AG04450 (cell line): ENCODE measurements around the gene LYG2. TPM values are rescaled to one million over a fixed set of nuclear protein-coding genes. Genes with fewer than 3 reads are reported as not detected.

ENCODE experiments used
- CTCF ChIA-PET: fragments of 300-600, 350-600 bp; formaldehyde crosslinking; extraction: SDS; loops from one replicate; lab custom pipeline; 2022; ENCODE audit warnings: antibody characterized with exemption, inconsistent platforms; lab: Charles Lee
- POLR2A ChIA-PET: fragments of 350-600 bp; formaldehyde crosslinking; extraction: SDS; loops from one replicate; lab custom pipeline; 2021; ENCODE audit warnings: antibody characterized with exemption, inconsistent platforms; lab: Yijun Ruan, JAX
- DNase-seq: peaks from one replicate; pipeline ENCODE4 v3.0.0-alpha.2; 2011; ENCODE audit warnings: low read depth, low spot score
- H3K27ac ChIP-seq: one replicate; pipeline ENCODE4 v1.5.1; 2012; ENCODE audit warnings: low read depth, low read length, control low read depth
- H3K27me3 ChIP-seq: one replicate; pipeline ENCODE4 v1.6.0; 2012; ENCODE audit warnings: low read length; ENCODE audit not compliant: control insufficient read depth, insufficient read depth
- H3K4me3 ChIP-seq: 2 replicates; pipeline ENCODE4 v1.5.1; 2011; ENCODE audit warnings: mild to moderate bottlenecking, low read depth, low read length, control low read depth
- H3K9me3 ChIP-seq: 2 replicates; pipeline ENCODE4 v1.5.1; 2012; ENCODE audit warnings: low read length; ENCODE audit not compliant: control insufficient read depth, insufficient read depth
- polyA plus RNA-seq: library from polyadenylated mRNA; depleted of rRNA; stranded (reverse); fragments of >200 nt; gene quantifications from 2 replicates; pipeline ENCODE4 v1.2.3, GENCODE V29; 2011
- TF ChIP-seq, protein P1 (sequence below): IDR thresholded peaks from 2 replicates; pipeline ENCODE4 v1.5.1; 2011; ENCODE audit warnings: low read depth, low read length, control low read depth, inconsistent platforms

Gene LYG2
- polyA plus RNA-seq, 1 experiment: not detected

DNA sequence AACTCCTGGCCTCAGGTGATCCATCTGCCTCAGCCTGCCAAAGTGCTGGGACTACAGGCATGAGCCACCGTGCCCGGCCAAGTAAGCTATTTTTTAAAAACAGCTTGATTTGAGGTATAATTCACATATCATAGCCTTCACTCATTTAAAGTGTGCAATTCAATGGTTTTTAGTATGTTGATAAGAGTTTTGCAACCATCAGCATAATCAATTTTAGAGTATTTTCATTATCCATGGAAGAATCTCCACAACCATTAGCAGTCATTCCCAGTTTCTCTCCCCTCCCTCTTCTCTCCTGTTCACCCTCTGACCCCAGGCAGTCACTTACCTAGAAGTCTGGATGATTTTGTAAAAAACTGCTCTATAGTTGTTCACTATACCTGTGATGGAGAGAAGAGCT lies 4.7 kb upstream of the LYG2 start:
- CTCF ChIA-PET: no interaction called here
- no peak overlapping the region for H3K27ac ChIP-seq
- no peak for DNase-seq
- H3K9me3 ChIP-seq: no peaks in the 10 kb centered on the region
- POLR2A ChIA-PET: no interaction called here
- H3K27me3 ChIP-seq: no peaks in the 10 kb centered on the region
- TF ChIP-seq, protein P1, sequence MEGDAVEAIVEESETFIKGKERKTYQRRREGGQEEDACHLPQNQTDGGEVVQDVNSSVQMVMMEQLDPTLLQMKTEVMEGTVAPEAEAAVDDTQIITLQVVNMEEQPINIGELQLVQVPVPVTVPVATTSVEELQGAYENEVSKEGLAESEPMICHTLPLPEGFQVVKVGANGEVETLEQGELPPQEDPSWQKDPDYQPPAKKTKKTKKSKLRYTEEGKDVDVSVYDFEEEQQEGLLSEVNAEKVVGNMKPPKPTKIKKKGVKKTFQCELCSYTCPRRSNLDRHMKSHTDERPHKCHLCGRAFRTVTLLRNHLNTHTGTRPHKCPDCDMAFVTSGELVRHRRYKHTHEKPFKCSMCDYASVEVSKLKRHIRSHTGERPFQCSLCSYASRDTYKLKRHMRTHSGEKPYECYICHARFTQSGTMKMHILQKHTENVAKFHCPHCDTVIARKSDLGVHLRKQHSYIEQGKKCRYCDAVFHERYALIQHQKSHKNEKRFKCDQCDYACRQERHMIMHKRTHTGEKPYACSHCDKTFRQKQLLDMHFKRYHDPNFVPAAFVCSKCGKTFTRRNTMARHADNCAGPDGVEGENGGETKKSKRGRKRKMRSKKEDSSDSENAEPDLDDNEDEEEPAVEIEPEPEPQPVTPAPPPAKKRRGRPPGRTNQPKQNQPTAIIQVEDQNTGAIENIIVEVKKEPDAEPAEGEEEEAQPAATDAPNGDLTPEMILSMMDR: no peak
- no peak overlapping the region for H3K4me3 ChIP-seq

DNA sequence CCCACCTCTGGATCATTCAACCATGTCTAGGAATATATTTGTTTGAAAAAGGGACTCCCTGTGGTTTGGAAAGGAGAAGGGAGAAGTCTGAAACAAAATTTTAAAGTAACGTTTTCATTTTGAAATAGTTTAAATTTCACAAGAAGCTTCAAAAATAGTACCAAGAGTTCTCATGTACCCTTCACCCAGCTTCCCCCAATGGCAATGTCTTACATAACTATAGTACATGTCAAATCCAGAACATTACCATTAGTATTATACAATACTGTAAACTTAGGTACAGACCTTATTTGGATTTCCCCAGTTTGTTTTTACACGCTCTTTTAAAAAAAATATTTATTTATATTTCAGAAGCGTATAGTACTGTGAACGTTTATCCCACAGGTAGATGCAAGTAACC lies 4.0 kb upstream of the LYG2 start:
- Histone ChIP-seq H3K4me3 (no peak overlapping the region), H3K27me3 (peaks cover 2% of the 10 kb centered on the region), H3K9me3 (no peaks in the 10 kb centered on the region), H3K27ac (no peak overlapping the region)
- TF ChIP-seq, protein P1: no peak
- ChIA-PET CTCF (no interaction called here), POLR2A (no interaction called here)
- DNase-seq: no peak

DNA sequence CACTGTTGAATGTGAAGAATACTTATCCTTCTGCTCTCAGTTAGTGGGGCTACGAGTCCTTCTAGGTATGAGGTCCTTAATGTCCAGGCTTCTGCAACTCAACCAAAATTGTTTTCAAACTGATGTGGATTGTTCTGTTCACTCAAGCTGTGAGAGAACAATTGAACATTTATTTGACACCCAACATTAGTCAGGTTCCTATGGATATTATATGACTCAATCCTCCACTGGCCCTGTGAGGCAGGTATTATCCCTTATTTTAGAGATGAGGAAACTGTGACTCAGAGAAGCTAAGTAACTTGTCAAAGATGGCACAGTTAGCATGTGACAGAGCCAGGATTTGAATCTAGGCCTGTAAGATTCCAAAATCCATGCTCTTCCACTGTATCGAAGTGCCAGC lies 1.2 kb upstream of the LYG2 start:
- CTCF ChIA-PET: no interaction called here
- no peak for DNase-seq
- no peak overlapping the region for H3K27ac ChIP-seq
- H3K4me3 ChIP-seq: no peak overlapping the region
- H3K9me3 ChIP-seq: no peaks in the 10 kb centered on the region
- TF ChIP-seq, protein P1: no peak
- POLR2A ChIA-PET: no interaction called here
- H3K27me3 ChIP-seq: peaks cover 2% of the 10 kb centered on the region

DNA sequence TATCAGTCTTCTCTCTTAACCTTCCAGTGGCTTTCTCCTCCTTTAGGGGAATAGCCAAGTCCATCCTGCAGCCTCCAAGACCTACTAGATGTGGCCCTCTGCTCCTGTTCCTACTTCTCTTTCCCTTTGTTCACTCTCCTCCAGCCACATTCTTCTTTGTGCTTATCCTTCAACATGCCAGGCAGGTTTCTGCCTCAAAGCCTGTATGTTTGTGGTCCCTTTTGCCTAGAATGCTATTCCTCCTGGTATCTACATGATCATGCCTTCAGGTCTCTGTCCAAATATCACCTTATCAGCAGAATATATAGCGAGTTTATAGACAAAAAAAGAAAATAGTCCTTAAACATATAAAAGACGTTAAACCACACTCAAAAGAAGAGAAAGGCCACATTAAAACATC lies 5.5 kb downstream of the LYG2 start:
- Histone ChIP-seq H3K4me3 (no peak overlapping the region), H3K9me3 (no peaks in the 10 kb centered on the region), H3K27me3 (peaks cover under 1% of the 10 kb centered on the region), H3K27ac (no peak overlapping the region)
- DNase-seq: no peak
- TF ChIP-seq, protein P1: no peak
- ChIA-PET POLR2A (interaction anchor here (0.7 kb wide), 1 partner anchor 752 kb away, joined by 3 read pairs; no protein-coding TSS in a partner anchor), CTCF (no interaction called here)

DNA sequence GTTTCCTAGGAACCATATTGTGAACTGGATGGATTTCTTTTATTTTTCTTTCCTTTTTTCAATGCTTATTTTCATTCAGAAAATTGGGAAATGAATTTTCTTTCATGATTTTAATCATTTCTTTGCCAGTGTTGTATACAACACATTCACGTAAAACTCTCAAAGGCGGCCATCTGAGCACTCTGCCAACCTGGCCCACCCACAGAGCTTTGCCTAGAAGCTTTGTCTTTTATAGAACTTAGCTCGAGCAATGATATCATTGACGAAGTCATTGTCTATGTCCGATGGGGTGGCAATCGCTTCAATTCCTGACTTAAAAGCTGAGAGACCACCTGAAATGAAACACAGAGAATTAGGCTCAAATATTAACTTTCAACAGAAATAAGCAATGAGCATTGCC lies 13.3 kb downstream of the LYG2 start:
- ChIA-PET CTCF (no interaction called here), POLR2A (no interaction called here)
- Histone ChIP-seq H3K9me3 (no peaks in the 10 kb centered on the region), H3K4me3 (no peak overlapping the region), H3K27ac (no peak overlapping the region), H3K27me3 (no peaks in the 10 kb centered on the region)
- TF ChIP-seq, protein P1: no peak
- DNase-seq: no peak
